GM12878 (cell line): ENCODE results near the gene ZSWIM6. TPM values are rescaled to one million over a fixed set of nuclear protein-coding genes. Genes with fewer than 3 reads are reported as not detected.

Source experiments
- ATAC-seq: fragments of 200-7000 bp; cut with Tn5 transposase; 3 replicates; pipeline ENCODE4 v1.9.1; 2020; ENCODE audit warnings: mild to moderate bottlenecking, moderate library complexity
- BruUV-seq: library from RNA; stranded (reverse); fragments of 400-500 nt; replicated peaks from 2 replicates; lab custom pipeline; 2021; lab: Mats Ljungman, UMichigan
- CTCF ChIA-PET: fragments of 300-600 bp; sonication (Branson Sonifier 250); formaldehyde crosslinking; extraction: SDS; loops from one replicate; lab custom pipeline; 2021; ENCODE audit warnings: inconsistent platforms; lab: Yijun Ruan, JAX
- POLR2A ChIA-PET: fragments of 350-600 bp; formaldehyde crosslinking; extraction: SDS; loops from one replicate; lab custom pipeline; 2021; ENCODE audit warnings: inconsistent platforms; lab: Charles Lee
- RAD21 ChIA-PET: fragments of 300-600 bp; sonication (Branson Sonifier 250); formaldehyde crosslinking; loops from one replicate; lab custom pipeline; 2023; ENCODE audit warnings: antibody characterized with exemption; ENCODE audit not compliant: unreplicated experiment; lab: Charles Lee
- SMC1A ChIA-PET: fragments of 300-600 bp; sonication (Branson Sonifier 250); formaldehyde crosslinking; loops from one replicate; lab custom pipeline; 2023; ENCODE audit not compliant: unreplicated experiment, uncharacterized antibody; lab: Charles Lee
- DNase-seq: peaks from one replicate; pipeline ENCODE4 v3.0.0-alpha.2; 2011; ENCODE audit warnings: low read depth, low spot score
- FAIRE-seq: peaks from 3 replicates; lab custom pipeline; 2011; peaks lifted over from hg19 to GRCh38; lab: Jason Lieb, UNC
- H2AFZ ChIP-seq: 2 replicates; pipeline ENCODE4 v1.6.0; 2011; ENCODE audit warnings: low read depth, low read length, control low read depth; ENCODE audit not compliant: control insufficient read depth
- H3K27ac ChIP-seq: 2 replicates; pipeline ENCODE4 v1.5.1; 2011; ENCODE audit warnings: control low read depth; ENCODE audit not compliant: control insufficient read depth, insufficient read depth
- H3K27me3 ChIP-seq, 2 experiments: replicated peaks in 1 of 2; 2 replicates each; pipeline versions ENCODE4 v1.6.0 to v1.6.1; 2011; ENCODE audit warnings: low read length in 1 of 2; ENCODE audit not compliant: control insufficient read depth in 2 of 2, insufficient read depth in 2 of 2
- H3K36me3 ChIP-seq, 2 experiments: 2 replicates each; pipeline ENCODE4 v1.5.1; 2011; ENCODE audit warnings: low read length in 1 of 2; ENCODE audit not compliant: control insufficient read depth in 2 of 2, insufficient read depth in 2 of 2
- H3K4me1 ChIP-seq: 2 replicates; pipeline ENCODE4 v1.6.1; 2011; ENCODE audit warnings: mild to moderate bottlenecking, low read length, moderate library complexity, mixed read lengths; ENCODE audit not compliant: control insufficient read depth, insufficient read depth
- H3K4me2 ChIP-seq: 2 replicates; pipeline ENCODE4 v1.6.0; 2011; ENCODE audit warnings: control low read depth; ENCODE audit not compliant: control insufficient read depth, insufficient read depth
- H3K4me3 ChIP-seq: fragments of 200-600 bp; sonication (generic); 2 replicates; pipeline ENCODE4 v1.5.1; 2016
- H3K79me2 ChIP-seq: 2 replicates; pipeline ENCODE4 v1.6.0; 2011; ENCODE audit warnings: low read length; ENCODE audit not compliant: control insufficient read depth, insufficient read depth
- H3K9ac ChIP-seq: 2 replicates; pipeline ENCODE4 v1.8.0; 2011; ENCODE audit warnings: low read length, control low read depth, mixed read lengths; ENCODE audit not compliant: control insufficient read depth, insufficient read depth
- H3K9me3 ChIP-seq: replicated peaks from 3 replicates; pipeline ENCODE4 v1.5.1; 2011; ENCODE audit warnings: mild to moderate bottlenecking, low read length; ENCODE audit not compliant: control insufficient read depth, insufficient read depth
- H4K20me1 ChIP-seq: 2 replicates; pipeline ENCODE4 v1.6.0; 2011; ENCODE audit not compliant: control insufficient read depth, insufficient read depth
- CBX3 ChIP-seq: fragments of 200-600 bp; sonication (generic); IDR thresholded peaks from 2 replicates; pipeline ENCODE4 v1.6.1; 2016; ENCODE audit warnings: low read depth, borderline replicate concordance
- CHD2 ChIP-seq: IDR thresholded peaks from 2 replicates; pipeline ENCODE4 v1.6.1; 2011; ENCODE audit warnings: low read depth, low read length, improper control_type of control experiment, borderline replicate concordance
- CHD4 ChIP-seq: fragments of 200-600 bp; sonication (generic); IDR thresholded peaks from 2 replicates; pipeline ENCODE4 v1.6.1; 2016; ENCODE audit warnings: mild to moderate bottlenecking
- ESRRA ChIP-seq: IDR thresholded peaks from 2 replicates; pipeline ENCODE4 v1.6.1; 2012; ENCODE audit warnings: mild to moderate bottlenecking, low read length, improper control_type of control experiment
- ETV6 ChIP-seq, 2 experiments: fragments of 450-650 bp in 1 of 2; IDR thresholded peaks in 1 of 2; conservative IDR thresholded peaks in 1 of 2; 2 replicates each; pipeline ENCODE4 v1.6.1; 2014; ENCODE audit warnings: antibody characterized with exemption in 1 of 2, borderline replicate concordance in 1 of 2, low read depth in 1 of 2, mild to moderate bottlenecking in 1 of 2, moderate library complexity in 1 of 2
- EZH2 ChIP-seq: IDR thresholded peaks from 2 replicates; pipeline ENCODE4 v1.6.1; 2012; ENCODE audit warnings: low read depth, mild to moderate bottlenecking, control low read depth, inconsistent platforms, low read length, borderline replicate concordance; ENCODE audit not compliant: control insufficient read depth
- HSF1 ChIP-seq: fragments of 150-350 bp; IDR thresholded peaks from 2 replicates; pipeline ENCODE4 v1.6.1; 2014; ENCODE audit warnings: mild to moderate bottlenecking, low read depth, low read length
- IRF3 ChIP-seq: fragments of 450-650 bp; IDR thresholded peaks from 2 replicates; pipeline ENCODE4 v1.6.1; 2014; ENCODE audit warnings: mild to moderate bottlenecking
- MEF2B ChIP-seq: fragments of 450-650 bp; IDR thresholded peaks from 2 replicates; pipeline ENCODE4 v1.6.1; 2018; ENCODE audit warnings: mild to moderate bottlenecking, moderate library complexity; ENCODE audit not compliant: partially characterized antibody, poor library complexity, severe bottlenecking
- MTA2 ChIP-seq: fragments of 450-650 bp; IDR thresholded peaks from 2 replicates; pipeline ENCODE4 v1.6.1; 2016; ENCODE audit warnings: low read depth, mild to moderate bottlenecking, moderate library complexity
- NBN ChIP-seq: fragments of 450-650 bp; IDR thresholded peaks from 2 replicates; pipeline ENCODE4 v1.6.1; 2016
- NFYB ChIP-seq: IDR thresholded peaks from 2 replicates; pipeline ENCODE4 v1.6.1; 2011; ENCODE audit warnings: low read depth, mild to moderate bottlenecking, low read length, improper control_type of control experiment, moderate library complexity; ENCODE audit not compliant: insufficient read depth
- POU2F2 ChIP-seq: IDR thresholded peaks from 3 replicates; pipeline ENCODE4 v1.6.1; 2011; ENCODE audit warnings: low read depth, mild to moderate bottlenecking, low read length, borderline replicate concordance
- SMAD5 ChIP-seq: IDR thresholded peaks from 2 replicates; pipeline ENCODE4 v1.6.1; 2016; ENCODE audit warnings: antibody characterized with exemption, low read depth
- SUPT20H ChIP-seq: IDR thresholded peaks from 2 replicates; pipeline ENCODE4 v1.6.1; 2011; ENCODE audit warnings: low read depth, mild to moderate bottlenecking, low read length, moderate library complexity, borderline replicate concordance; ENCODE audit not compliant: control insufficient read depth
- TAF1 ChIP-seq: IDR thresholded peaks from 2 replicates; pipeline ENCODE4 v1.6.1; 2011; ENCODE audit warnings: mild to moderate bottlenecking, low read depth, low read length, borderline replicate concordance
- TCF7 ChIP-seq: IDR thresholded peaks from 2 replicates; pipeline ENCODE4 v1.6.1; 2014; ENCODE audit warnings: antibody characterized with exemption, borderline replicate concordance
- WGBS: methylation state at CpG from one replicate; pipeline ENCODE4 v1.1.6; 2016; ENCODE audit warnings: low lambda C conversion rate; ENCODE audit not compliant: insufficient replicate concordance, insufficient coverage; ENCODE audit errors: missing lambda C conversion rate; 5-methylcytosine and 5-hydroxymethylcytosine counted together
- in situ Hi-C: fragments of 300-500 bp; cut with MboI; formaldehyde crosslinking; loops from 9 replicates; pipeline ENCODE4 v1.14.3; 2018; ENCODE audit warnings: mixed read lengths
- intact Hi-C: fragments of 100-400 bp; cut with micrococcal nuclease; formaldehyde crosslinking; loops from one replicate; pipeline ENCODE4 v1.14.2; 2022; ENCODE audit not compliant: unreplicated experiment
- polyA plus RNA-seq, 11 experiments: library from polyadenylated mRNA; depleted of rRNA in 4 of 11; unstranded in 6 of 11; stranded (reverse) in 5 of 11; fragments of >200 nt; fragmentation: Nextera tagmentation in 4 of 11; fragmentation: Illumina TruSeq in 1 of 11; extraction: Ambion mirVana in 4 of 11; extraction: Trizol in 1 of 11; gene quantifications; 1 replicate in 1 of 11; 2 replicates in 10 of 11; pipeline versions ENCODE4 v1.2.1 to v1.2.3, GENCODE V29; 2011 to 2016; ENCODE audit warnings: inconsistent platforms in 2 of 11, missing spikeins in 2 of 11, low read depth in 1 of 11
- total RNA-seq, 4 experiments: library from RNA; depleted of rRNA in 3 of 4; stranded (reverse); fragments of >200 nt in 3 of 4; fragmentation: Illumina TruSeq in 1 of 4; extraction: Trizol in 1 of 4; gene quantifications; 2 replicates each; pipeline versions ENCODE4 v1.2.1 to v1.2.3, GENCODE V29; 2013 to 2021

ZSWIM6 gene
- total and polyA plus RNA-seq, 10 of the 15 experiments (the other 5 are each of a cell fraction or from before 2014, with no cell fraction given): 0.53 to 6.2 (median 3.4) TPM

GRCh38 chr5:61308712-61309111 lies 23.3 kb upstream of the ZSWIM6 start (continued):
- TF ChIP-seq MEF2B: no peak
- no peak for TF ChIP-seq NBN
- TF ChIP-seq CHD4: no peak
- TF ChIP-seq, all 136 proteins: peak for 0

- no peak for ATAC-seq
- no peak overlapping the region for H3K4me3 ChIP-seq
- RAD21 ChIA-PET: interaction anchor here (1.3 kb wide), 1 partner anchor 22 kb away, joined by 5 read pairs; the partner anchor contains the start of gene ZSWIM6
- TF ChIP-seq CHD2 (no peak), HSF1 (no peak), NFYB (no peak), SUPT20H (no peak), IRF3 (no peak), SMAD5 (no peak), ETV6 (conservative IDR thresholded peaks at IDR 0.05 in 1 of 2, IDR thresholded peaks at IDR 0.05 in 1 of 2; ENCODE audit: borderline replicate concordance in 1 of 2, low read depth in 1 of 2) (no peak), TCF7 (no peak), CBX3 (no peak), TAF1 (no peak), ESRRA (no peak), POU2F2 (no peak), MTA2 (no peak), EZH2 (no peak)
- DNase-seq: no peak
- in situ Hi-C loops (no loop called here), intact Hi-C loops (no loop called here)
- SMC1A ChIA-PET: interaction anchor here (0.9 to 1.8 kb wide), 4 partner anchors 9 to 253 kb away, joined by 3 to 6 read pairs (median 4); no protein-coding TSS in a partner anchor
- FAIRE-seq: no peak
- CTCF ChIA-PET: interaction anchor here (1.7 kb wide), 1 partner anchor 8 kb away, joined by 5 read pairs; no protein-coding TSS in a partner anchor
- no peak overlapping the region for H3K9ac ChIP-seq
- no TSS peak for BruUV-seq
- no peak overlapping the region for H2AFZ ChIP-seq
- H3K9me3 ChIP-seq: no peaks in the 10 kb centered on the region
- H3K79me2 ChIP-seq: no peaks in the 10 kb centered on the region
- H3K27me3 ChIP-seq: no peaks in the 10 kb centered on the region
- POLR2A ChIA-PET: interaction anchor here (0.6 to 0.7 kb wide), 2 partner anchors 12 to 23 kb away, joined by 3 read pairs; partner anchors contain the start of gene ZSWIM6
- H3K4me2 ChIP-seq: no peak overlapping the region
- H3K36me3 ChIP-seq: no peaks in the 10 kb centered on the region
- WGBS: 70% methylated on average over 5 of the region's 5 CpGs
- no peak overlapping the region for H3K27ac ChIP-seq
- no peaks in the 10 kb centered on the region for H4K20me1 ChIP-seq
- H3K4me1 ChIP-seq: peaks cover 15% of the 10 kb centered on the region
These were observed 22.9 kb upstream of the ZSWIM6 start for GRCh38 chr5:61309115-61309514.
